Activated T-helper 9 cell treated with anti-CD3 and anti-CD28 coated beads, Interleukin-2, amount 50 U/mL, for 16 hours (primary cell): ENCODE measurements around the gene FAM162A.
A peak's percentile ranks its signal among the peaks of the same experiment; 100 is the strongest.

Experiments
- DNase-seq: peaks from one replicate; pipeline ENCODE4 v3.0.0-alpha.2; 2020; ENCODE audit warnings: low read depth

The FAM162A gene

DNA sequence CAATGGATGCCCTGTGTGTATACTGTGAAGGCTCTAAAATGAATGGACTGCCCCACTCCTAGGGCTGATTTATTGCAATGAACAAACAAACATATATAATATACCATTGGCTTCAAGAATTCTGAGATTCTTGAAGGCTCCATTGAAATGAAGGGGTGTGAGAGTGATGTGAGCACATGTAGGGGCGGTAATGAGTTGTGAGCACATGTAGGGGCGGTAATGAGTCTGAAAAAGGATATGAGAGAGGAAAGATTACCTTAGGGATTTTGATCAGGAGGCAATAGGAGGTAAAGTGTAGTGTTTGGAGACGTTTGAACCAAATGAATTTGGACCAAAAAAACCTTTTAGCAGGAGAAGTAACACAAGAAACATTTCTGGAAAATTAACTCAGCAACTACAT, 3.7 kb downstream of the FAM162A start:
- DNase-seq = no peak

DNA sequence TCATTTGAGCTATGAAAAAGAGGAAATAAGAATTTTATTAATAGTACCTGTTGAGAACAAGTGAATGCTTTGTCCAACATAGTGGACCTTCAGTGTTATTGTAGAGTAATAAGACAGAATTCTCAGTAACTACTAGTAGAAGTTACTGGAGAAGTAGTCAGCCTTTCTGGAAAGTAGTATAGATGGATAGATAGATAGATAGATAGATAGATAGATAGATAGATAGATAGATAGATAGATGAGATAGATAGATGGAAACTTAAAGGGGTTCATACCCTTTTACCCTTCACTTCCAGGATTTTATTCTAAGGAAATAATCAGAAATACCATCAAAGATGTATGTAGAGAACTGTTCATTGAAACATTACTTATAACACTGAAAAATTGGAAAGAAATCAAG, 5.2 kb downstream of the FAM162A start:
- no peak for DNase-seq

DNA sequence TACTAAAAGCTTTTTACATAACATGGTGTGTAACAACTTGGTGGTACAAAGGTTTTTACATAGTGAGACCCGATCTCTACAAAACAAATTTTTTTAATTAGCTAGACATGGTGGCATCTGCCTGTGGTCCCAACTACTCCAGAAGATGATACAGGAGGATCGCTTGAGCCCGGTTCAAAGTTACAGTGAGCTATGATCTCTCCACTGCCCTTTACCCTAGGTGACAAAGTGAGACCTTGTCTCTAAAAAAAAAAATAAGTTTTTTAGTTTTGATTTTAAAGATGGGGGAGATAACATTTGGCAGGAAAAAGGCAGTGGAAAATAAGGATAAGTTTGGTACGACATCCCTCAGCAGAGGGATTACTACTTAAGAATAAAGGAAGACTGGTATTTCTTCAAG, 5.9 kb downstream of the FAM162A start:
- no peak for DNase-seq

DNA sequence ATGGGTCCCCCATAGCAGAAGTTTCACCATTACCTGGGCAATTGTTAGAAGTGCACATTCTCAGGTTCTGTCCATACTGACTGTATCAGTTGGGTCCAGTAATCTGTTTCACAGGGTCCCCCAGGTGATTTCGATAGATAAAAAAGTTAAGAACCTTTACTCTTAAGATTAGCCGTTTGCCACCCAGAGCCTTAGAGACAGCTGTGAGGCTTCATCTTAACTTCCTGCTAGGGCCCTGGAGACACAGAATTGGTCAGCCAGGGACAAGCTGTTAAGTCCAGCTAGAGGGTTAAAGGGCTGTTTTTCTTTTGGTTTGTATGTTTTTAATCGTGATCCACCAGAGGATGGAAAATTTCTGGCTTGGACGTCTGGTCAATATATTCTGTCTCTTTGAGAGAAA, 6.7 kb downstream of the FAM162A start:
- no peak for DNase-seq

DNA sequence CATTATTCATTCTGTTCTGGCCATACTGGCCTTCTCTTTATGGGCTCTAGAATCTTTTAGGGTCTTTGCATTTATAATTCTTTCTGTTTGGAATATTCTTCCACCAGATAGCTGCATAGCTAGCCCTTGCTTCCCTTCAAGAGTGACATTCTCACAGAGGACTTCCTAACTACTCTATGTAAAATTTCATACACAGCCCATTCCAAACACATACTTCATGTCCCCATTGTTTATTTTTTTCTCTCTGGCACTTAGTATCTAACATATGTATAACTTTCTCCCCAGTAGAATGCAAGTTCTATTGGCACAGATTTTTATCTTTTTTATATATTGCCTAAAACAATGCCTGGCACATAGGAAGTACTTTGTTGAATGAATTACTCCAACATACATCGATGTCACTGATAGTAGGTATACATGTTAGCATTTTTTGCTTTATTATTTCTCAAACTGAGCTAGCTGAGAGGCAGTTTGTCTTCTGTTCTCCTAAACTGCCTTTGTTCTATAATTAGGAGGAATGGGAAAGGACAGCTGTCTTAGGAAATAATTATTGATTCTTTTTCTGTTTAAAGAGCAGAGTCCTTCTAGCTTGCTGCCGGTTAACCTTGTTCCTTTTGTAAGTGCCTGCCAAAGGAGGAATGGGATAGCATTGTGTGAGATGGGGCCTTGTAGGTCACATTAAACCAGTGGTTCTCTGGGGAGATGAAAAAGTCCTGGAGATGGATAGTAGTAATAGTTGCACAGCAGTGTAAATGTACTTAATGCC, 7.9 kb downstream of the FAM162A start:
- no peak for DNase-seq

DNA sequence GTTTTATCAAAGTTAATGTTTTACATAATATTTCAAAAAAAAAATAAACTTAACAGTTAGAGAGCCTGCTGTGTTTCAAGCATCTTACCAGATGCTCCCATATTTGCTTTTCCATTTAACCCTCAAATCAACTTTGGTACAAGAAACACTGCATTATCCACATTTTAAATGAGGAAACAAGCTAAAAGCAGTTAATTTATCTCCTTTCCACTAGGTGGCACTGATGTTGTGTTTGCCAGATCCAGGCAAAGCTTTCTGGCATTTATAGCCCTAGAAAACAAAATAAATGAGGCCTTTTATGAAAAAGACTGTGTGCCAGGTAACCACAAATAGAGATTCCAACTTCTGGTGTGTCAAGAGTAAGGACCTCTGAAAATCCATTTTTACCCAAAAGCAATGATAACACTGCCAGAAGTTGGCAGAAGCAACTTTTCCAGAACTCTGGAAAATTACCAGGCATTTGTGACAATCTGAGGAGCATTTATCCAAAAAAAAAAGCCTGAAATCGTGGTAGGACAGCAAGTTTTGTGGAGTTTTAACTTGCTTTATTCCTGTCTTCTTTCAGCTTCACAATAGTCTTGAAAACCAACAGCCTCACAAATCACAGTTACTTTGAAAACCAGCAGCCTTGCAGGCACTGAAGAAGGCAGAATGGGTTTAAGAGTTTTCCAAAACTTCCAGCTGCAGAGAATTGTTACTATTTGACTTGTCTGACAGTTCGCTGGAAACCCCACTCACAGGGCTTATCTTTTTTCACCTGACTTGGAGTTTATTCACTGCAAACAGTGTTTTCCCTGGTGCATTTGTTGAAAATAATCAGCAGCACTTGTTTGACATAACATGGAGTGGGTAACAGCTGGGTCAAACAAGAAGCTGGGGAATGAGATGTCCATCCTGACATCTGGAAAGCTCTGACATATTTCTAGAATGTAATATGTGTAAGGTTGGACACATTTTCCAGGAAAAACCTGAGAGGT, 9.2 kb downstream of the FAM162A start:
- no peak for DNase-seq

DNA sequence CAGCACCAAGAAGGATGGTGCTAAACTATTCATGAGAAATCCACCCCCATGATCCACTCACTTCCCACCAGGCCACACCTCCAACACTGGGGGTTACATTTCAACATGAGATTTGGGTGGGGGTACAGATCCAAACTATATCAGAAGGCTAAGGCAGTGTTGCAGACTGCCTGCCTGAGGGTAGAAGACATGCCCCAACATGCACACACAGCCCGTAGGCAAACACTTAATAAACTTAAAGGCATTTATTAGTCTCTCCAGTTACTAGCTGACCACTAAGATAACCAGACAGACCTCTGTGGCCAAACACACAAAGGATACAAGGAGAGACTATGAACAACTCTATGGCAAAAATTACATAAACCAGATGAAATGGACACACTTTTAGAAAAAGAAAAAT, 10.2 kb downstream of the FAM162A start:
- DNase-seq = no peak

DNA sequence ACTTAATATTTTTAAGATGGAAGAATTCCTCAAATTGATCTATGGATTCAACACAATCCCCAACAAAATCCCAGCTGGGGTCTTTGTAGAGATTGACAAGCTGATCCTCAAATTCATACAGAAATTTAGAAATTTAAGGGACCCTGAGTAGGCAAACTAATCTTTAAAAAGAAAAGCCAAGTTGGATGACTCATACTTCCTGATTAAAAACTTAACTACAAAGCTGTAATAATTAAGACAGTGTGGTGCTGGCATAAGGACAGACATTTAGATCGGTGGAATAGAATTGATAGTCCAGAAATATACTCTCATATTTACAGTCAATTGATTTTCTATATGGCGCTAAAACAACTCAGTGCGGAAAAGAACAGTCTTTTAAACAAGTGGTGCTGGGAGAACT, 11.6 kb downstream of the FAM162A start:
- DNase-seq = no peak

DNA sequence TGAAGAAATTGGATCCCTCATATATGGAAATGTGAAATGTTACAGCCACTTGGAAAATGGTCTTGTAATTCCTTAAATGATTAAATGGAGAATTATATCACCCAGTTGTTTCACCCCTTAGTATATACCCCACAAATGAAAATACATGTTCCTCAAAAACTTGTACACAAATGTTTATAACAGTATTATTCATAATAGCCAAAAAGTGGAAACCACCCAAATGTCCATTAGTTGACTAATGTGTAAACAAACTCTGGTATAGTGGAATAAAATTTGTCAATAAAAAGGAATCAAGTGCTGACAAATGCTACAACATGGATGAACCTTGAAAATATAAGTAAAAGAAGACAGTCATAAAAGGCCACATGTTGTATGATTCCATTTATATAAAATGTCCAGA, 12.5 kb downstream of the FAM162A start:
- no peak for DNase-seq

DNA sequence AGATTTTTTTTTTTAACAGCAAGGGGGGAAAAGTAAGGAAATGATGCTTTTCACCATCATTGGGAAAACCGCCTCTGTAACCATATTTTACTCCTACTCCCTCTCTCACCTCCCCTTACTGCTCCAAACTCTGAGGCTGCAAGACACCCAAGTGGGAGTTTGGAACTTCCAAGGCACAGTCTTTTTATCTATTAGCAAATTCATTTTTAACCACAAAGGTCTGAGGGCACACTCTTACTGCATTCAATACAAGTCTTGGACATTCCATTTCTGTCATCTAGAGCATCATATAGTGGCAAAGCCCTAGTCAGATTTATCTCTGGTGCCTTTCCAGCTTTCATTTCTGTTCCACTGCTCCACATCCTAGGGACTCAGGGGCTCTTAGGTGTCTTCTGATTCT, 13.2 kb downstream of the FAM162A start:
- DNase-seq = no peak

DNA sequence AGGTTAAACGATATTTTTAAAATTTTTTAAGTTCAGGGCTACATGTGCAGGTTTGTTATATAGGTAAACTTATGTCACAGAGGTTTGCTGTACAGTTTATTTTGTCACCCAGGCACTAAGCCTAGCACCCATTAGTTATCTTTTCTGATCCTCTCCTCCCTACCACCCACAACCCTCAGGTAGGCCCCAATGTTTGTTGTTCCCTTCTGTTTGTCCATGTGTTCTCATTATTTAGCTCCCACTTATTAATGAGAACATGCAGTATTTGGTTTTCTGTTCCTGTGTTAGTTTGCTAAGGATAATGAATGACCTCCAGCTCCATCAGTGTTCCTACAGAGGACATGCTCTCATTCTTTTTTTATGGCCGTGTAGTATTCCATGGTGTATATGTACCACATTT, 14.9 kb downstream of the FAM162A start:
- DNase-seq = no peak

DNA sequence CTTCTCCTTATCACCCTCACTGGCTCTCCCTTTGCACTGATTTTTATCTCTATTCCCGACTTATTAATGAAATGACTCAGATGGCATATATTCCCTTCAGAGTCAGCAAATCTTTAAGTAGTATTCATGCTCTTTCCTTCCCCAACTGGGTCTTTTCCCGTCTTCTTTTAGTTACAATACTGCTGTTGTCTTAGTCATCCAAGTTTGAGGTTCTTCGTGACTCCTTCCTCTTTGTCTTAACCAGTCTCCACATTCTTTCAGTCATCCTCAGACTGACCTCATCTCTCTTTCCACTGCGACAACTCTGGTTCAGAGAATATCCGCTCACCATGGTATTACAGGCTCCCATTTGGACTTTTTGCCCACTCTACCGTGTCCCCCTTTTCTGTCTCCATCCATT, 19.5 kb downstream of the FAM162A start:
- DNase-seq = no peak

DNA sequence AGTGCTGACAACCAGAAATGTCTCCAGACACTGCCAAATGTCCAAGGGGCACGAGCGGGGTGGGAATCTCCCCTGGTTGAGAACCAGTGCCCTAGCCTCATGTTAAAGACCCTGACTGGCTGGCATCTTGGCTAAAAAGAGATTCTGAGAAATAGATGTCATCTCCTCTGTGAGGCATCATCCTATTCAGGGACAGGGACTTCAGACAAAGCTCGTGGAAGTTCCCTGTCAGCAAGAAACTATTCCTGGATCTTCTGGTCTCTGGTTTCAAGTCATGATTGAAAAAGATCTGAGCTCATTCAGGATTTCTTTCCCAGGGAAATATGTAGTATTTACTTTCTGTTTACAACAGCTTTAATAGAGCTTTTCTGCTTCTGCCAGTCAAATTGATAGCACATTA, 21.0 kb downstream of the FAM162A start:
- no peak for DNase-seq

DNA sequence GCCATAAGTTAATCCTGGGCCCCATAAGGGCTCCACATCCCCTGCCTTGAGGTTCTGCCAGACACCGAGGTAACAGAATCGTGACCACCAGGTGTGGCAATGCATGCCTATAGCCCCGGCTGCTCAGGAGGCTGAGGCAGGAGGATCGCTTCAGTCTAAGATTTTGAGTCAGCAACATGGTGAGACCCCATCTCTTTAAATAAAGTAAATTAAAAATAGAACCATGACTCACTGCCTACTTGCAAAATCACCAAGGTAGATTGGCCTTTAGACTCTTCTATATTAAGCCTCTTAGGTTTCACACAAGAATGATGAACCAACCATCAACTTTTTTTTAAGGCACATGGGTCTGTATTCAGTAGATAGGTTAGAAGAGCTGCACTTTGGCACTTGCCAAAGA, 22.2 kb downstream of the FAM162A start:
- no peak for DNase-seq

DNA sequence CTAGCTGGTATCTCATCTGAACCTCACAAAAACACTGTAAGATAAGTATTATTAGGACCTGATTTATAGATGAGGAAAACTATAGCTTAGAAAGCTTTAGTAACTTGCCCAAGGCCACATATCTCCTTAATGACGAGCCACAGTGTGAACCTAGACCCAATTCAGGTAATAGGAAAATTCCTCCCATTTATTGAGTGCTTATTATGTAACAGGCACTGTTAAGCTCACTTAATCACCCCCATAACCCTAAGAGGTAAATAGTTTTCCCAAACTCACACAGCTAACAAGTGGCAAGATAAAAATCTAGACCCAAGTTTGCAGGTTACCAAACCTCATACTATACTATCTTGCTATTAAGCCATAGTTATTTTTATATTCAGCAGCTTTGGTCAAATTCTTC, 24.0 kb downstream of the FAM162A start:
- no peak for DNase-seq

DNA sequence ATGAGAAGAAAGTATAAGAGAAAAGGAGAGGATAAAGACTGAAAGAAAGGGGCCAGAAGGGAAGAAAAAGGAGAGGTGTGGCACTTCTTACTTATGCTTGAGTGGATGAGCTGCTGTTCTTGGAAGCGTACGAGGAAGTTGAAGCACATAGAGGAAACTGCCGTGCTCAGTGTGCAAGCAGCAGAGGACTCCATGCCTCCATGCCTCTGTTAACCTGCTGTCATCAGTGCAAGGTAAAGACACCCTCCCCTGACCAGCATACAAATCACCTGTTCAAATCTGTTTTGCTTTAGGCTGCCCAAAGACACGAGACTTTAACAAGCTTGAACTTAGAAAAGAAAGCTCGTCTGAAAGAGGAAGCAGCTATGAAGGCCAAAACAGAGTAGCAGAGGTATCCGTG, 25.5 kb downstream of the FAM162A start:
- no peak for DNase-seq

DNA sequence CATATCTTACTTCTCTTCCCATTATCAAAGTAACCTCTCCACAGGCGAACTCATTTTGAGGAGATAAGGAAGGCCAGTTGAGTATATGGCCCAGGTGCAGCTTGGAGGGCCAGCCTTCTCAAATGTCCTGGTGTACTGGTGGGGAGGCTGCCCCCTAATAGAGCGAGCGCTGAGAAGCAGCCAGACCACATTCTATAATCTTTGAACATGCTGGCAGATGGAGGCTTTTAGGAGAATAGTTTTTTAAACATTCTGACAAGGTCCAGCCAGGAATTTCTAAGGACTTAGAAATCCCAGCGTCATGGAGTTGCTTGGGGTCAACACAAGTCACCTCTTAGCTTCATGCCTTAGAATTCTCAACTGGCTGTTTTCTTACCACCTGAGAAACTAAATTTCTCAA, 26.1 kb downstream of the FAM162A start:
- no peak for DNase-seq

DNA sequence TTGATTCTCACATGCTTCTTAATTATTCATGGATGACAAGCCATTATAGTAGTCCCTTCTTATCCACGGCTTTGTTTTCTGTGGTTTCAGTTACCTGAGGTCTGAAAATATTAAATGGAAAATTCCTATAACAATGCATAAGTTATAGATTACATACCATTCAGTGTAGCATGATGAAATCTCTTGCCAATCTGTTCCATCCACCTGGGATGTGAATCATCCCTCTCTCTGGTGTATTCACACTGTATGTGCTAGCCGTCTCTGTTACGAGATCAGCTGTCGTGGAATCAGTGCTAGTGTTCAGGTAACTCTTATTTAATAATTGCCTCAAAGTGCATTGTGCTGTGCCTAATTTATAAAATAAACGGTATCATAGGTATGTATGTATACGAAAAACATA, 26.7 kb downstream of the FAM162A start:
- no peak for DNase-seq

DNA sequence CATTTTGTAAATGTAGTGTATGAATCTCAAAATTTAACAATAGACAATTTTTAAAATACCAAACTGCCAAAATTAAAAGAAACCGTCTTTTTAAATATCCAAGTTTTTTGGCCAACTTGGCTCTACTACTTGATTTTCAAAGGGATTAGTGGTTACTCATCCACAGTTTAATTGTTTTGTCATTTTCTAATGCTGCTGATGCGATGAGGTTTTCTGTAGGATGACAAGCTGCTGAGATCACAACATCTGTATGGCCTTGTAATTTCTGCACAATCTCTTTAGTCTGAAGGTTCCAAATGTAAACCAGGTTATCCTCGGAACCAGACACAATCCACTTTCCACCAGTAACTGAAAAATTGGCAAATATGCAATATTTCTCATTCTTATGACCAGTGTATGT, 30.4 kb downstream of the FAM162A start:
- no peak for DNase-seq

DNA sequence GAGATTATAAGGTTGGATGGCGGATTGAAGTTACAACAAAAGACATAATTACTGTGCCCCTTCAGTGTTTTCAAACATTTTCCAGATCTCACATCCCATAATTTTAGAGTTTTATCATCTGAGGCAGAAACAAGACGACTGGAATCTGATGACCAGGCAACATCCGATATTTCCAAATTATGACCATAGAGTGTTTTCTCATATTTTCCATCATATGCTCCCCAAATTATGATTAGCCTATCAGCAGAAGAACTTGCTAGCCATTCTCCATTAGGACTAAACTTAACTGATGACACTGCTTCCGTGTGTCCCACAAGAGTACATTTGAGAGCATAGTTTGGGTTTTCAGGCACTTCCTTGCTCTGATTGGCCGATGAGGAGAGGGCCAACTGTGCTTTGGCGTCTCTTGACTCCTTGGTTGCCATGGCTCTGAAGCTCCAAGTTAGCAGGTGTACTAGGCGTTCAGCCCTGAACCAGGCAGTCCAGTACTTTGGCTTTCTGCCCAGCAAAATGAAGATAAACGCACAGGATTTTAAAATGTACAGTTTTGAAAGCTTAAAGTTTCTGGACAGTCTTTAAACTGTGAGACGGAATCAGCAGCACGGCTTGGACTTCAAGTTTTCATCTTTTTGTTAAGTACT, 31.2 kb downstream of the FAM162A start:
- no peak for DNase-seq

DNA sequence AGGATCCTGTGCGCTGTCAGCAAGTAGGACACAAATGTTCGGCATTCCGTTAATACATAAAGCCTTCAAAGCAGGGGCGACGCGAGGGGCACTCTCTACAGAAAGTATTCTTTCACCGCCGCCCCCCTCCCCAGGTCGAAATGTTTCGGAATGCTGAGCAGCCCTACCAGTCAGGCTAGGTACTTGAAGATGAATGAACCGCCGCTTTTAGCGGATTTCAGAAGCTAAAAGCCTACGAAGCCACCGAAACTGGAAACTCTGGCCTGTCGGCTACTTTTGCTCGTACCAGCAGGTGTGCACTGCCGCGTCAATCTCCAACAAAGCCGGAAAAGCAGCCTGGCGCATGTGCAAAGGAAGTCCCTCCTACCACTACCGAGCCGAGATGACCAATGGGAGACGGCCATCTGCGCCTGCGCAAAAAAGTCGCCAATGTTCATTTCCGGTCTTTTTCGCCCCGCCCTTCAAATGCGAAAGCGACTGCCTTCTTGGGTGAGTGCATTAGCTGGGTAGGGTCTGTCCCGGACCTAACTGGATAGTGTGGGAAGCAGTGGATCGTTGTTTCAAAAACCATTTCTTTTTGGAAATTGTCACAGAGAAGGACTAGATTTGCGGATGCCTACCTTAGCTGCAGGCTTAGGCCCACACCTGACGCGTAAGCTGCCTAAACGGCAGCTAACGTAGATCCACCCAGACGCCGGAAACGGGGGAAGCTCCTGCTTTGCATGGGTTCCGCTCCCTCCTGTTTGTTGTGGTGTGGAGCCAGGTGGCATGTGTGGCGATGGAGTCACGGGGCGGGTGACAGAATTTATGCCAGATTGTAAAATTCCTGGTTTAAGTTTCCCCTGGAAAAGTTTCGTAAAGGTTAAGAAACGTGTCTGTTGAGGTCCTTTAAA, 32.0 kb downstream of the FAM162A start, which contains the start of gene WDR5B:
TSS of gene WDR5B (minus strand) at position 301 of the 893 bp plus-strand sequence. CDS start 534 bp downstream, outside the sequence.
- peak; percentile 96 for DNase-seq

DNA sequence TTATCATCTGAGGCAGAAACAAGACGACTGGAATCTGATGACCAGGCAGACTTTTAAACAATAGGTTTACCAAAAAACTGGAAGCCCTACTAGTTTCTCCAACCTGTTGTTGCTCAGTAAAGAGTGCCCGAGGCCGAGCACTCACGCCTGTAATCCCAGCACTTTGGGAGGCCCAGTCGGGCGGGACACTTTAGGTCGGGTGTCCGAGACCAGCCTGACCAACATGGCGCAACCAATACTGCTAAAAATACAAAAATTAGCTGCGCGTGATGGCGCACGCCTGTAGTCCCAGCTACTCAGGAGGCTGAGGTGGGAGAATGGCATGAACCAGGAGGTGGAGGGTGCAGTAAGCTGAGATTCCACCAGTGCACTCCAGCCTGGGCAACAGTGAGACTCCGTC, 33.0 kb downstream of the FAM162A start:
- DNase-seq = no peak
